Immature natural killer cell (primary cell): ENCODE measurements around the gene RPS4Y1. TPM values are rescaled to one million over a fixed set of nuclear protein-coding genes. Genes with fewer than 3 reads are reported as not detected.

ENCODE experiments used
- DNase-seq, 3 donors: peaks; one replicate each; pipeline ENCODE4 v3.0.0; 2022; ENCODE audit warnings: mixed read lengths in 1 of 3
- H3K27ac Mint-ChIP-seq, 6 donors: one replicate each; pipeline ENCODE4 v1.8.0; 2020; ENCODE audit warnings: mixed read lengths in 6 of 6, mild to moderate bottlenecking in 5 of 6, inconsistent platforms in 4 of 6, moderate library complexity in 3 of 6
- H3K27me3 Mint-ChIP-seq, 3 donors: one replicate each; pipeline ENCODE4 v1.8.0; 2020 to 2021; ENCODE audit warnings: low read depth in 3 of 3, mild to moderate bottlenecking in 3 of 3, mixed read lengths in 3 of 3, moderate library complexity in 3 of 3, inconsistent platforms in 1 of 3
- H3K36me3 Mint-ChIP-seq, 3 donors: one replicate each; pipeline ENCODE4 v1.8.0; 2020; ENCODE audit warnings: mixed read lengths in 3 of 3, inconsistent platforms in 2 of 3, mild to moderate bottlenecking in 2 of 3
- H3K4me1 Mint-ChIP-seq, 2 donors: one replicate each; pipeline ENCODE4 v1.8.0; 2020; ENCODE audit warnings: inconsistent platforms in 2 of 2, mild to moderate bottlenecking in 2 of 2, mixed read lengths in 2 of 2, moderate library complexity in 1 of 2
- H3K4me3 Mint-ChIP-seq, 5 donors: one replicate each; pipeline ENCODE4 v1.8.0; 2020; ENCODE audit warnings: mild to moderate bottlenecking in 5 of 5, mixed read lengths in 5 of 5, inconsistent platforms in 3 of 5, moderate library complexity in 3 of 5
- H3K9me3 Mint-ChIP-seq, 6 donors: one replicate each; pipeline ENCODE4 v1.8.0; 2020; ENCODE audit warnings: mild to moderate bottlenecking in 6 of 6, mixed read lengths in 6 of 6, inconsistent platforms in 4 of 6, moderate library complexity in 3 of 6
- polyA plus RNA-seq, 3 donors: library from polyadenylated mRNA; unstranded; fragments of 300-500 nt; fragmentation: Illumina TruSeq; gene quantifications; one replicate each; pipeline ENCODE4 v1.2.3, GENCODE V29; 2021

RPS4Y1 gene
- polyA plus RNA-seq, 3 donors from 2014 or later: not detected

GRCh38 chrY:2907356-2907755 is 66.0 kb downstream of the RPS4Y1 start:
- H3K27ac Mint-ChIP-seq: no peak overlapping the region
- peaks cover 0 to 3% (median 0%) of the 10 kb centered on the region in 3 donors for H3K27me3 Mint-ChIP-seq
- no peak for DNase-seq
- H3K36me3 Mint-ChIP-seq: no peaks in the 10 kb centered on the region
- H3K4me1 Mint-ChIP-seq: no peaks in the 10 kb centered on the region
- no peak overlapping the region for H3K4me3 Mint-ChIP-seq
- H3K9me3 Mint-ChIP-seq: peaks cover 0 to 2% (median 0%) of the 10 kb centered on the region in 6 donors

GRCh38 chrY:2913066-2913815 is 71.8 kb downstream of the RPS4Y1 start:
- Mint-ChIP-seq H3K4me3 (no peak overlapping the region), H3K27me3 (peaks cover 0 to 8% (median 0%) of the 10 kb centered on the region in 3 donors), H3K36me3 (no peaks in the 10 kb centered on the region), H3K27ac (no peak overlapping the region), H3K9me3 (no peaks in the 10 kb centered on the region), H3K4me1 (no peaks in the 10 kb centered on the region)
- DNase-seq: no peak

Other genes starting within 250 kb of the RPS4Y1 start
- gene SRY, start 53.9 kb upstream of the RPS4Y1 start, polyA plus RNA-seq: not detected
- gene ZFY, start 93.8 kb downstream of the RPS4Y1 start, polyA plus RNA-seq: not detected